ENCODE data around the gene IGIP. TPM values are rescaled to one million over a fixed set of nuclear protein-coding genes. Genes with fewer than 3 reads are reported as not detected.

Gene IGIP
- total RNA-seq, 1 donor from 2014 or later: 1.6 TPM

DNA sequence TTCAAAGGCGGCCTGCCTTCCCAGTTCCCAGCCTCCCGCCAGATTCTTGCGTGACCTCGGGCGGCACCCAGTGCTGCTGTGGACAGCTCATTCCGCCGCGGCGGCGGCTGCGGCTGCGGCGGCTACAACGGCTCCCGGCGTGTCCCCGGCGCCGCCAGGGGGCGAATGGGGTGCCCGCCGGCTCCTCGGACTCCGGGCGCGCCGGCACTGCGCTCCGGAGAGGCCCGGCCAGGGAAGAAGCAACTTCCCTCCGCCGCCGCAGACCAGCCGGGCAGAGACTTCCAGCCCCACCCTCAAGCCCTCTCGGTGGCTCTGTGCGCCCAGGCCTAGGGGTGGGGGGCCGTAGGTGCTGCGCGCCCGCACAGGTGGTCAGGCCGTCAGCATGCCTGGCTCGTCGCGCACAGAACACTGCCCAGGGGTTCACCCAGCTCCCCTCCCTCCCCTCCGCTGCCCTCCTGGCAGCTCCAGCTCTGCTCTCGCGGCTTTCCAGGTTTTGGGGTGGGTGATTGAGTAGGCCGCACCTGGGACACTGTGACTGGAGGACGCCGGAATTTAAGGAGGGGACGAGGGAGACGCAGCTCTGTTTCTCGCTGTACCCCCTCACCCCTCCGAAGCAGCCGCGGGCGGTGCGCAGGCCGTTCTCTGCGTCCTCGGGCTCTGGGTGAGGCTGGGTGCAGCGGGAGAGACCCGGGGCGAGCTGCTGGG lies 20.2 kb downstream of the IGIP start:
- Histone ChIP-seq H3K4me3 (peak overlapping the region; percentile 62), H3K9me3 (ENCODE audit: low read depth) (no peaks in the 10 kb centered on the region), H3K79me2 (ENCODE audit: low read depth) (no peaks in the 10 kb centered on the region), H3F3A (ENCODE audit: low read depth) (no peaks in the 10 kb centered on the region), H3K9ac (no peak overlapping the region), H3K4me1 (peaks cover 6% of the 10 kb centered on the region), H3K4me2 (peak overlapping the region; percentile 97), H3K27ac (no peak overlapping the region), H3K36me3 (no peaks in the 10 kb centered on the region), H2AFZ (replicated peaks) (peak overlapping the region; percentile 87), H3K27me3 (peaks cover 49% of the 10 kb centered on the region), H4K20me1 (ENCODE audit: low read depth) (peaks cover 42% of the 10 kb centered on the region)
- peak; percentile 94 for TF ChIP-seq EZH2 (IDR thresholded peaks at IDR 0.05)
- peak; percentile 86 for TF ChIP-seq EZH2phosphoT487 (IDR thresholded peaks at IDR 0.05)
- TF ChIP-seq, protein P1, sequence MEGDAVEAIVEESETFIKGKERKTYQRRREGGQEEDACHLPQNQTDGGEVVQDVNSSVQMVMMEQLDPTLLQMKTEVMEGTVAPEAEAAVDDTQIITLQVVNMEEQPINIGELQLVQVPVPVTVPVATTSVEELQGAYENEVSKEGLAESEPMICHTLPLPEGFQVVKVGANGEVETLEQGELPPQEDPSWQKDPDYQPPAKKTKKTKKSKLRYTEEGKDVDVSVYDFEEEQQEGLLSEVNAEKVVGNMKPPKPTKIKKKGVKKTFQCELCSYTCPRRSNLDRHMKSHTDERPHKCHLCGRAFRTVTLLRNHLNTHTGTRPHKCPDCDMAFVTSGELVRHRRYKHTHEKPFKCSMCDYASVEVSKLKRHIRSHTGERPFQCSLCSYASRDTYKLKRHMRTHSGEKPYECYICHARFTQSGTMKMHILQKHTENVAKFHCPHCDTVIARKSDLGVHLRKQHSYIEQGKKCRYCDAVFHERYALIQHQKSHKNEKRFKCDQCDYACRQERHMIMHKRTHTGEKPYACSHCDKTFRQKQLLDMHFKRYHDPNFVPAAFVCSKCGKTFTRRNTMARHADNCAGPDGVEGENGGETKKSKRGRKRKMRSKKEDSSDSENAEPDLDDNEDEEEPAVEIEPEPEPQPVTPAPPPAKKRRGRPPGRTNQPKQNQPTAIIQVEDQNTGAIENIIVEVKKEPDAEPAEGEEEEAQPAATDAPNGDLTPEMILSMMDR (IDR thresholded peaks at IDR 0.05): peak; percentile 77
- Mint-ChIP-seq H3K27ac (no peak overlapping the region), H3K9me3 (no peaks in the 10 kb centered on the region), H3K27me3 (ENCODE audit: insufficient read depth, low read depth) (peaks cover 52% of the 10 kb centered on the region), H3K4me1 (peaks cover 12% of the 10 kb centered on the region), H3K36me3 (no peaks in the 10 kb centered on the region), H3K4me3 (peak overlapping the region; percentile 69)
- peak; percentile 91 for DNase-seq (ENCODE audit: low spot score)

DNA sequence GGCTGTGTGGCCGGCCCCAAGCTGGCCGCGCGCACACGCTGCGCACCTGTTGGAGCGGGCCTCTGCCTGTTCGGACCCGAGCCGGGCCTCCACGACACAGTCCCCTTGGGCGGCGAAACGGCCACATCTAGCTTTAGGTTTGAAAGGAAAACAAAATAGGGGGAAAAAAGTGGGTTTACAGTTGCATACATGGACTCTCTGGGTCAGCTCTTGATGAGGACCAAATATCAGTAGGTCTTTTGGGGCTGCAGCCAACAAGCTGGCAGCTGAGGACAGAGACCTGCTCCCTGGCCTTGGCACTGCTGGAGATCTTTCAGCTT lies 20.7 kb downstream of the IGIP start:
- peaks cover 42% of the 10 kb centered on the region for H4K20me1 ChIP-seq (ENCODE audit: low read depth)
- H3K4me1 Mint-ChIP-seq: peaks cover 12% of the 10 kb centered on the region
- H3K4me2 ChIP-seq: peak overlapping the region; percentile 97
- no peaks in the 10 kb centered on the region for H3K9me3 ChIP-seq (ENCODE audit: low read depth)
- no peaks in the 10 kb centered on the region for H3K36me3 Mint-ChIP-seq
- H3F3A ChIP-seq (ENCODE audit: low read depth): no peaks in the 10 kb centered on the region
- H3K9me3 Mint-ChIP-seq: no peaks in the 10 kb centered on the region
- H3K27me3 ChIP-seq: peaks cover 49% of the 10 kb centered on the region
- no peaks in the 10 kb centered on the region for H3K79me2 ChIP-seq (ENCODE audit: low read depth)
- no peak overlapping the region for H3K9ac ChIP-seq
- peak overlapping the region; percentile 64 for H3K4me3 Mint-ChIP-seq
- H3K27ac ChIP-seq: no peak overlapping the region
- TF ChIP-seq, protein P1 (IDR thresholded peaks at IDR 0.05): no peak
- TF ChIP-seq EZH2phosphoT487 (IDR thresholded peaks at IDR 0.05) (peak; percentile 26), EZH2 (IDR thresholded peaks at IDR 0.05) (peak; percentile 78)
- no peak for DNase-seq (ENCODE audit: low spot score)
- H3K4me1 ChIP-seq: peaks cover 6% of the 10 kb centered on the region
- H3K4me3 ChIP-seq: peak overlapping the region; percentile 62
- H2AFZ ChIP-seq (replicated peaks): peak overlapping the region; percentile 87
- H3K36me3 ChIP-seq: no peaks in the 10 kb centered on the region
- no peak overlapping the region for H3K27ac Mint-ChIP-seq
- H3K27me3 Mint-ChIP-seq (ENCODE audit: insufficient read depth, low read depth): peaks cover 49% of the 10 kb centered on the region

DNA sequence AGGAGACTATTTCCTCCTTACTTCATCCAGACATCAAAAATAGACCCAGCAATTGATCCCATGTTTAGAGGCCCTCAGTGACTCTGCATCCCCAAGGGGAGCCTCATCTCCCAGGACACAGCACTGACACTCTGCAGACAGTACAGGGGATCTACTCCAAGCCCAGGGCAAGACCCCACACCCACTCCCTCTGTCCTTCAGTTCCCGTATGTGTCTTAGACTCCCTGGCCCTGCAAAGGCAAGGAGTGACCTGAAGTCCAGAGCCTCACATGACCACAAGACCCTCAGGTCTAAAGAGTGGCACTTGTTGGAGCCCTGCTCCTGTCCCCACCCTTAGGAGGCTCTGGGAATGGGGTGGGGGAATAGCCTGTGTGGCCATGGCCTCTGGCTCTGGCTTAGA lies 21.7 kb downstream of the IGIP start:
- Mint-ChIP-seq H3K27me3 (ENCODE audit: insufficient read depth, low read depth) (peaks cover 49% of the 10 kb centered on the region), H3K9me3 (no peaks in the 10 kb centered on the region), H3K4me1 (peaks cover 15% of the 10 kb centered on the region), H3K36me3 (no peaks in the 10 kb centered on the region), H3K4me3 (no peak overlapping the region), H3K27ac (no peak overlapping the region)
- H3K27ac ChIP-seq: no peak overlapping the region
- no peaks in the 10 kb centered on the region for H3K36me3 ChIP-seq
- no peak overlapping the region for H2AFZ ChIP-seq (replicated peaks)
- H3F3A ChIP-seq (ENCODE audit: low read depth): no peaks in the 10 kb centered on the region
- H3K79me2 ChIP-seq (ENCODE audit: low read depth): no peaks in the 10 kb centered on the region
- no peak overlapping the region for H3K4me2 ChIP-seq
- no peak overlapping the region for H3K4me3 ChIP-seq
- no peak overlapping the region for H3K9ac ChIP-seq
- peaks cover 42% of the 10 kb centered on the region for H4K20me1 ChIP-seq (ENCODE audit: low read depth)
- H3K27me3 ChIP-seq: peaks cover 49% of the 10 kb centered on the region
- peaks cover 13% of the 10 kb centered on the region for H3K4me1 ChIP-seq
- no peaks in the 10 kb centered on the region for H3K9me3 ChIP-seq (ENCODE audit: low read depth)
- TF ChIP-seq, protein P1 (IDR thresholded peaks at IDR 0.05): no peak
- TF ChIP-seq EZH2phosphoT487 (IDR thresholded peaks at IDR 0.05): no peak
- TF ChIP-seq EZH2 (IDR thresholded peaks at IDR 0.05): no peak
- DNase-seq (ENCODE audit: low spot score): no peak

Data from neural progenitor cell (in vitro differentiated cells).